Cardiac muscle cell (in vitro differentiated cells and primary cell): Measurements from ENCODE around the gene SCGB3A1. TPM values are rescaled to one million over a fixed set of nuclear protein-coding genes. Genes with fewer than 3 reads are reported as not detected.

ENCODE experiments used
- DNase-seq, 2 donors: peaks; one replicate each; pipeline versions ENCODE4 v3.0.0 to v3.0.0-alpha.2; 2010 to 2017; ENCODE audit warnings: low read depth in 1 of 2, low spot score in 1 of 2
- H3K27ac ChIP-seq: fragments of 200-600 bp; sonication (generic); 2 replicates; pipeline ENCODE4 v1.5.1; 2016
- H3K27me3 ChIP-seq: fragments of 200-600 bp; sonication (generic); 2 replicates; pipeline ENCODE4 v1.6.0; 2016; ENCODE audit warnings: control low read depth
- H3K36me3 ChIP-seq: fragments of 200-600 bp; sonication (generic); 2 replicates; pipeline ENCODE4 v1.5.1; 2016; ENCODE audit warnings: control low read depth
- H3K4me1 ChIP-seq: fragments of 200-600 bp; sonication (generic); 2 replicates; pipeline ENCODE4 v1.8.1; 2017; ENCODE audit warnings: low read depth, mild to moderate bottlenecking, mixed run types
- H3K4me3 ChIP-seq: fragments of 200-600 bp; sonication (generic); 2 replicates; pipeline ENCODE4 v1.5.1; 2016; ENCODE audit warnings: mild to moderate bottlenecking
- H3K9me3 ChIP-seq: fragments of 200-600 bp; sonication (generic); 2 replicates; pipeline ENCODE4 v1.5.1; 2017; ENCODE audit warnings: low read depth, mild to moderate bottlenecking, control low read depth
- polyA plus RNA-seq: library from polyadenylated mRNA; unstranded; fragments of >200 nt; fragmentation: Nextera tagmentation; extraction: Ambion mirVana; gene quantifications from 2 replicates; pipeline ENCODE4 v1.2.1, GENCODE V29; 2016
- total RNA-seq: library from RNA; depleted of rRNA; stranded (reverse); fragments of >200 nt; gene quantifications from 2 replicates; pipeline ENCODE4 v1.2.3, GENCODE V29; 2016
- TF ChIP-seq, protein P1 (sequence below): IDR thresholded peaks from 2 replicates; pipeline ENCODE4 v1.5.1; 2012; ENCODE audit warnings: low read depth, mild to moderate bottlenecking, low read length

Gene SCGB3A1
- total and polyA plus RNA-seq, 2 experiments from 2014 or later, result 0.56 TPM; not detected in 1

DNA sequence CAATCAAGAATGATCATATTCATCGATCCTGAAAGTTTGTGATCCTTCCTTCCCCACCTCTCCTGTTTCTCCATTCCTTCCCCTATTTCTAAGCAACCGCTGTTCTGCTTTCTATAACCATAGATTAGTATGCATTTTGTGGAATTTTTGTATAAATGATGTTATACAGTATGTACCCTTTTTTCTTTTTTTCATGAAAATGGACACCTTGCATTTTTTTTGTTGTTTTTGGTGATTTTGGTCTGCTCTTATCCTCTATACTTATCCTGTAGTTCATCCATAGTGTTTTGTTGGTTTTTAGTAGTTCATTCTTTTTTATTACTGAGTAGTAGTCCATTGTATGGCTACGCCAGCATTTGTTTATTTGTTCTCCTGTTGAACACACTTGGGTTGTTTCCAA lies 46.1 kb downstream of the SCGB3A1 start:
- no peak overlapping the region for H3K4me3 ChIP-seq
- DNase-seq, result no peak
- TF ChIP-seq, protein P1, sequence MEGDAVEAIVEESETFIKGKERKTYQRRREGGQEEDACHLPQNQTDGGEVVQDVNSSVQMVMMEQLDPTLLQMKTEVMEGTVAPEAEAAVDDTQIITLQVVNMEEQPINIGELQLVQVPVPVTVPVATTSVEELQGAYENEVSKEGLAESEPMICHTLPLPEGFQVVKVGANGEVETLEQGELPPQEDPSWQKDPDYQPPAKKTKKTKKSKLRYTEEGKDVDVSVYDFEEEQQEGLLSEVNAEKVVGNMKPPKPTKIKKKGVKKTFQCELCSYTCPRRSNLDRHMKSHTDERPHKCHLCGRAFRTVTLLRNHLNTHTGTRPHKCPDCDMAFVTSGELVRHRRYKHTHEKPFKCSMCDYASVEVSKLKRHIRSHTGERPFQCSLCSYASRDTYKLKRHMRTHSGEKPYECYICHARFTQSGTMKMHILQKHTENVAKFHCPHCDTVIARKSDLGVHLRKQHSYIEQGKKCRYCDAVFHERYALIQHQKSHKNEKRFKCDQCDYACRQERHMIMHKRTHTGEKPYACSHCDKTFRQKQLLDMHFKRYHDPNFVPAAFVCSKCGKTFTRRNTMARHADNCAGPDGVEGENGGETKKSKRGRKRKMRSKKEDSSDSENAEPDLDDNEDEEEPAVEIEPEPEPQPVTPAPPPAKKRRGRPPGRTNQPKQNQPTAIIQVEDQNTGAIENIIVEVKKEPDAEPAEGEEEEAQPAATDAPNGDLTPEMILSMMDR, result no peak
- no peak overlapping the region for H3K27ac ChIP-seq
- no peaks in the 10 kb centered on the region for H3K9me3 ChIP-seq
- peaks cover 11% of the 10 kb centered on the region for H3K4me1 ChIP-seq
- H3K27me3 ChIP-seq, result no peaks in the 10 kb centered on the region
- H3K36me3 ChIP-seq, result peaks cover 4% of the 10 kb centered on the region

DNA sequence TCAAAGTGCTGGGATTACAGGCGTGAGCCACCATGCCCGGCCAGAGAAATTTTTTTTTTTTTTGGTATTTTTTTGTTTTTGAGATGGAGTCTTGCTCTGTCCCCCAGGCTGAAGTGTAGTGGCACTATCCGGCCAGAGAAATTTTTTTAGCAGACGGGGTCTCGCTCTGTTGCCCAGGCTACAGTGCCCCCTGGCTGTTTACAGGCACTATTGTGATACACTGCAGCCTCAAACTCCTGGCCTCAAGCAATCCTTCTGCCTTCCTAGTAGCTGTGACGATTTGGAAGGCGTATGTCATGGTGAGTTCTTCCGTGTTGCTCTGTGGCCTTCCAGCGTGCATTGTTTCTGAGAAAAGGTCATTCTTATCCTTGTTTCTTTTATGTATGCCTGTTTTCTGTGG lies 49.6 kb downstream of the SCGB3A1 start:
- no peak overlapping the region for H3K27ac ChIP-seq
- H3K4me3 ChIP-seq, result no peak overlapping the region
- H3K9me3 ChIP-seq, result no peaks in the 10 kb centered on the region
- H3K27me3 ChIP-seq, result no peaks in the 10 kb centered on the region
- no peak for DNase-seq
- no peaks in the 10 kb centered on the region for H3K36me3 ChIP-seq
- TF ChIP-seq, protein P1, result no peak
- no peaks in the 10 kb centered on the region for H3K4me1 ChIP-seq

Other genes with a start within 250 kb of the SCGB3A1 start
- 36.0 and 37.7 TPM in 2 replicates for gene GFPT2, start 238.2 kb downstream of the SCGB3A1 start, total RNA-seq
- gene GFPT2, start 238.2 kb downstream of the SCGB3A1 start, polyA plus RNA-seq, result 39.8 and 64.5 TPM in 2 replicates
- 7.5 and 20.3 TPM in 2 replicates for gene CNOT6, start 97.1 kb downstream of the SCGB3A1 start, total RNA-seq
- gene CNOT6, start 97.1 kb downstream of the SCGB3A1 start, polyA plus RNA-seq, result 13.2 and 15.0 TPM in 2 replicates
- gene FLT4, start 58.1 kb upstream of the SCGB3A1 start, total RNA-seq, result 5.3 and 9.0 TPM in 2 replicates
- 3.5 and 3.9 TPM in 2 replicates for gene FLT4, start 58.1 kb upstream of the SCGB3A1 start, polyA plus RNA-seq
- not detected in 2 replicates for gene OR2Y1, start 148.6 kb upstream of the SCGB3A1 start, total RNA-seq
- gene OR2Y1, start 148.6 kb upstream of the SCGB3A1 start, polyA plus RNA-seq, result not detected in 2 replicates
- 67.6 and 71.5 TPM in 2 replicates for gene MGAT1, start 211.3 kb upstream of the SCGB3A1 start, total RNA-seq
- gene MGAT1, start 211.3 kb upstream of the SCGB3A1 start, polyA plus RNA-seq, result 63.2 and 65.6 TPM in 2 replicates